ENCODE data around the gene AIG1. TPM values are rescaled to one million over a fixed set of nuclear protein-coding genes. Genes with fewer than 3 reads are reported as not detected.
A peak's percentile ranks its signal among the peaks of the same experiment; 100 is the strongest.

AIG1 gene
- polyA plus RNA-seq, 3 donors, result 96.3 to 119 (median 108) TPM

GRCh38 chr6:143192766-143193165, 132.1 kb downstream of the AIG1 start:
- DNase-seq, result no peak

- DNase-seq, result no peak
Measured at GRCh38 chr6:143193571-143194094, 132.9 kb downstream of the AIG1 start.

- no peak for DNase-seq
Measured at GRCh38 chr6:143194095-143194589, 133.5 kb downstream of the AIG1 start.

- no peak for DNase-seq
Measured at GRCh38 chr6:143195349-143195845, 134.7 kb downstream of the AIG1 start.

- DNase-seq, result peak; percentile 66
Measured at GRCh38 chr6:143196525-143197225, 136.0 kb downstream of the AIG1 start.

DNA sequence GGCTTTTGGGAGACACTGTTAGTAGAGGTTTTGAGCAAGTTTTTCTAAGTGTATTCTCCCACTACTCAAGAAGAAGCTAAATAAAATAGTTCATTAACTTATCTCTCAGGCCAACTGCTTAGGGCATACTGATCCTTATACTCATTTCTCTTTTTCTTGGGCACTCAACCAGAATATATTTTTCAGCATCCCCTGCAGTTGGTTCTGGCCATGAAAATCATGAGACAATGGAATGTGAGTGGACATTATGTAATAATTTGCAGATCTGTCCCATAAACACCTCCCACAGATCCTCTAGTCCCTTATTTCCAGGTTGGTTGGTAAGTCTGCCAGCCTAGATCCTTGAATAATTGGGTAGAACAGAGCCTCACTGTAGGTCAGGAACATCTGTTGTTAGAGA, 136.7 kb downstream of the AIG1 start:
- no peak for DNase-seq

DNA sequence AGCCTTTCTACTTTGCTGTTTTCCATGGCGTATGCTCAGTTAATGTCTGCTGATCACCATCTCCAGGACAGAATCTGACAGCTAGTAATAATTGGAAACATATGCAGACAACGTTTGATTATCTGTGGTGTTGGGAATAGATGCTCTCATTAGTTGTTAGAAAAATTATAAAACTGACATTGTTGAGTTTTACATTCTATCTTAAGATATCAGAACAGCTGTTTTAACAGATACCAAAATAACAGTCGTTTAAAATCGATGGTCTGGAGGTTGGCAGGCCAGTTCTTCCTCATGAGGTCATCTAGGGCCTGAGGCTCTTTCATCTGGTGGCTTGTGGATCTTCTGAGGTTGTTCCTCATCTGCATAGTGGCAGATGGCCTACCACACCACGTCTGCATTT, 137.6 kb downstream of the AIG1 start:
- DNase-seq, result no peak

- no peak for DNase-seq
Measured at GRCh38 chr6:143199291-143199690, 138.6 kb downstream of the AIG1 start.

DNA sequence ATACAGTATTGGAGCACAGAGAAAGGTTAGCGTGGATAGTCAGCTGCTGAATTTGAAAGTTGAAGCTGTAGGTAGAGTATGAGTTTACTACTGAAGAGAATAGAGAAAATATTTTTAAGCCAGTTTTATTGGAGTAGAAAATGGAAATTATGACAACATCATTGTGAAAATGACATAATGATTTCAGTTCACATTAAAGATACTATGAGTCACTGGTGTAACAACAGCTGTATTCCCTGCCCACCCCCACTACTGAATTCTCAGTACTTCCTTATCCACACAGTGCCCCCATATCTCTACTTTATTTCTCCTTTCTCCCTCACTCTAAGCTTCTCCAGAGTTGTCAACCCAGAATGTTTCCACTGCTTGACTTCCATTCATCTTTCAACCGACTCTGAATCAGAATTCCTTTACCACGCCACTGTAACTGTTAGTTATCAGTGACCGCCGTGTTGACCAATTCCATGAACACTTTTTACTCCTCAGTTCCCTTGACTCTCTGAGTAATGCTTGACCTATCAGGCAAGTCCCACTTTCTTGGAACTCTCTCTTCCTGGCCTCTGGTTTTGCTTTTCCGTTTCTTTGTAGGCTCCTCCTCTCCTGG, 139.6 kb downstream of the AIG1 start:
- DNase-seq, result no peak

DNA sequence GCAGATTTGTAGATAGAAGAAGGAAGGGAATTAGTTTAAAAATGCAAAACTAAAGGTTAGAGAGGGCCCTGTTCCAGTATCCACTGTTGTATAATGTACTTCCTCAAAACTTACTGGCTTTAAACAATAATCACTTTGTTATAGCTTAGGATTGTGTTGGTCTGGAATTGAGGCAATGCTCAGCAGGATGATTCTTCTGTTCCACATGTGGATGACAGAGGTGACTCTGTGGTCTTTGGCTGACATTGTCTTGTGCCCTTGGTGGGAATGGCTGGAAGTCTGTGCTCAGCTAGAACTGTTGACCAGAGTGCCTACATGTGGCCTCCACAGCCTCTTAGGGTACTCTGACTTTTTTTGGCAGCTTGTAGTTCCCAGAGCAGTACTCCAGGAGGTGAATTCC, 143.4 kb downstream of the AIG1 start:
- DNase-seq, result no peak

GRCh38 chr6:143205131-143205535, 144.4 kb downstream of the AIG1 start:
- no peak for DNase-seq

GRCh38 chr6:143205585-143205984, 144.9 kb downstream of the AIG1 start:
- no peak for DNase-seq

- DNase-seq, result no peak
Measured at GRCh38 chr6:143205991-143206390, 145.3 kb downstream of the AIG1 start.

DNA sequence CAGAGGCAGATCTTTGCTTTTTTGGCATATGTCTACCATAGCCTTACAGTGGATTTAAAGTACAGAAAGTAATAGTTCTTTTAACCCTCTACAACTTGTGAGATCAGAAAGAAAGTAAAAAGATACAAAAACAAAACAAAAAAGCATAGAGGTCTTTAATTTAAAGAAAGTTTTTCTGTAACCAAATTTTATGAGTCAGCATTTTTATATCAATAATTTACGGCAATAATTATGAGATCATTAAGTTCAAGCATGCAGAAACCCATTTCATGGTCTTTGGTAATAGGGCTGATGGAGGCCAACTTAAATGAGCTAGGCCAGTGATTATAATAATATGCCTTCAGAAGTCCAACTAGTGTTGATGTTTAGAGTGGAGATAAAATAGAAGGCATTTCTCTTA, 145.9 kb downstream of the AIG1 start:
- no peak for DNase-seq

DNA sequence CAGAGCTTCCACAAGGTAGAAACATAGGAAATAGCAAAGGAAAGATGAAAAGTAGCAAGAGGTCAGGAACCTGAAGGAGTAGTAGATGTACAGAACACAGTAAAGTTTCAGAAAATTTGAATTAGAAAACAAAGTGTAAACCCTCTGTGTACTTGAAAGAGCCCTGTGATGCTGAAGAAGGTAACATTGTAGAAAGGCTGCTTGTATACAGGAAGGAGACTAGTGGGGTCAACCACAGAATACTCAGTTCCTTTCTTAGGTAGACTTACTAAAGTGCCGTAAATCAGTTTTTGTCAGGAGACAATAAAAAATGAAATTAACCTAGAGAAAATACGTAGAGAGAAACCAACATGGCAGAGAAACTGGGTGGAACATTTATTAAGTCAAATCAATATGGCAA, 149.7 kb downstream of the AIG1 start:
- DNase-seq, result no peak

GRCh38 chr6:143213859-143214376, 153.2 kb downstream of the AIG1 start:
- DNase-seq, result no peak

DNA sequence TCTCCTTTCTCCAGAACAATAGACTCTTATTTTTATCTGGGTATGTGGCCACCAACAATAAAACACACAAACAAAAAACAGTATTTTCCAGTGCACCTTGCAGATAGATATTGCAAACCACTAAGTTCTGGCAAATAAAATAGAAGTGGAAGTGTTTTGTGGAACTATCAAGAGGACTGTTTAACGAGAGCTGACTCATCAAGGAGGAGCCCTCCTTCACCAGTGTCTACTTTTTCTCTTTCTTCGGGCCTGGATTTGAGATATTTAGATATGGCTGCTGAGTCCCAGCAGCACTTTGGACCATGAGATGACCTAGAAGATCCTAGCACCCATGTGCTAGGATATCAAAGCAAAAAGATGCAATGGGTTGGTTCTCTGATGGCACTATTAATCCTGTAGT, 154.7 kb downstream of the AIG1 start:
- DNase-seq, result no peak

GRCh38 chr6:143215771-143216170, 155.1 kb downstream of the AIG1 start:
- no peak for DNase-seq

DNA sequence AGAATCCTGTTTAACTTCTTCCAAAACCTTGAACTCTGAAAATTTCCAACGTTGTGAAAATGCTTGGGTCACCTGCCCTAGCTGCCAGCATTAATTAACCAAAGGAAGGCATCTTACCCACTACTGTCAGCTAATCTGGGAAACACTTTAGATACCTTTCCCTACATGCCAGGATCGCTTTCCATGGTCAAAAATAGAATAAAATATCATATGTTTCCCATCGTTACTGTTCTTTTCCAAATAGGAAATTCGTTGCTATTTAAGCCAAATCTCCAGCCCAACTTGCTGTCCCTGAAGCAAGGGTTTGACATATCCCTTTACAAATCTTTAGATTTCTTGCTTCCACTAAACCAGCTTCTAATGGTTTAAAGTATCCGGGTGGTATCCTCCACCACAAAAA, 157.5 kb downstream of the AIG1 start:
- no peak for DNase-seq

GRCh38 chr6:143221698-143222097, 161.0 kb downstream of the AIG1 start:
- DNase-seq, result no peak

GRCh38 chr6:143222310-143222709, 161.6 kb downstream of the AIG1 start:
- no peak for DNase-seq

GRCh38 chr6:143222801-143223231, 162.1 kb downstream of the AIG1 start:
- no peak for DNase-seq

DNA sequence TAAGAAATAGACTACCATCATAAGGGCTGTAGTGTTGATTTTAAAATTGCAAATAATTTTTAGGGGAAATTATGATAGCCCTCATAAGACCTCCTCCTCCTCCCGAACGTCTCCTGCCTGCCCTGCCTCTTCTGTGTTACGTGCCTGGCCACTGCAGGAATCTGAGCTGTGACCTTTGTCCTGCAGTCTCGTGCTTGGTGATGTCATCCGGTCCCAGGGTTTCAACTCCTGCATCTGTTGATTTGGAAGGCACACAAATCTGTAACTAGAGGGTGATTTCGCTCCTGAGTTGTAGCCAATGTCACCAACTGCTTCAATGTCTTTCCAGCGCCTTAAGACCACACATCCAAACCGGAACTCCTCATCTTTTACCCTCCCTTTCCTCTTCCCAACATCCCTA, 163.2 kb downstream of the AIG1 start:
- DNase-seq, result peak; percentile 26
